ENCODE measurements around the gene SRA1. TPM values are rescaled to one million over a fixed set of nuclear protein-coding genes. Genes with fewer than 3 reads are reported as not detected.

The SRA1 gene
- total and polyA plus RNA-seq, 3 donors from 2014 or later, result 43.1 to 51.3 (median 49.0) TPM

DNA sequence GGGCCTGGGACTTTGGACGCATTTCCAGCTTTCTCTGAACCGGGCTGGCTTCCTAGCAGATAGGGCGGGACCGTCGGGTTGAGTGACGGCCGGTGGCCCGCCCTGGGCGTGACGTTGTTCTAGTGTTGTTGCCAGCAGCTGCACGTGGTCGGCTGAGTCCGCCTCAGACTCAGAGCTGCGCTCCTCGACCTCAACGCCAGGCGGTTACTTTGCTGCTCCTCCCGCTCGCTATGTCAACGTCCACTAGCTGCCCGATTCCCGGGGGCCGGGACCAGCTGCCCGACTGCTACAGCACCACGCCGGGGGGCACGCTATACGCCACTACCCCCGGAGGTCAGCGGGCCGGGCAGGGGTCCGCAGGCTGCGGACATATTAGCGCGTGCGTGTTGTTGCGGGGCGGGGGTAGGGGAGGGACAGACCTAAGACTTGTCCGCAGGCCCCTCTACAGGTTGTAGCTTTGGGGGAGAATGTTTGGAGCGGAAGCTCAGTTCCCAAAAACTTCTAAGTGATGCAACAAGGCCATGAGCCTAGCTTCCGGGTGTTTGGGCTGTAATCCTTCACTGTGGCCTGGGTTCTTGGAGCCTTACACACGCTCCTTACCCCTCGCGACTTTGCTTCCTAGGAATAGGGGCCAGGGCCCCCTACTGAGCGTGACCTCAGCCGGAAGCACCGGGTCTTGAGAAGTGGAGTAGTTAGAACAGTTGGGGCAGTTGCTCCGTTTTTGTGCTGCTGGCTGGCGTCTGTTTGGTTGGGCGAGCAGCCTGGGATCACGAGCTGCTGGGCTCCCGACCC is 9.6 kb downstream of the SRA1 start, which contains the start of gene EIF4EBP3:
TSS of gene EIF4EBP3 (plus strand) at position 155 of the 792 bp plus-strand sequence. CDS start at position 231, 76 bp downstream.
- H3K4me1 ChIP-seq, result peaks cover 34% of the 10 kb centered on the region
- 5 to 14% methylated on average over 20 to 52 of the region's 52 CpGs for WGBS, 2 donors
- H3K4me3 ChIP-seq, result peak within 1 kb of the TSS; percentile 56
- peak; percentile 97 for DNase-seq
- no peaks in the 10 kb centered on the region for H3K27me3 ChIP-seq
- H3K27ac ChIP-seq, result peak within 1 kb of the TSS; percentile 96 to 99
- intact Hi-C loops (cut with DNase I; ENCODE audit: low total_unique reads), result loop anchor here (10.0 kb wide), 1 partner anchor 87 kb away; the partner anchor contains the start of genes CD14 and TMCO6
- no peaks in the 10 kb centered on the region for H3K36me3 ChIP-seq (ENCODE audit: low read depth, missing control alignments)
- H3K9me3 ChIP-seq, result no peaks in the 10 kb centered on the region
- no peak for TF ChIP-seq POLR2A (IDR thresholded peaks at IDR 0.05)
- TF ChIP-seq, protein P1, sequence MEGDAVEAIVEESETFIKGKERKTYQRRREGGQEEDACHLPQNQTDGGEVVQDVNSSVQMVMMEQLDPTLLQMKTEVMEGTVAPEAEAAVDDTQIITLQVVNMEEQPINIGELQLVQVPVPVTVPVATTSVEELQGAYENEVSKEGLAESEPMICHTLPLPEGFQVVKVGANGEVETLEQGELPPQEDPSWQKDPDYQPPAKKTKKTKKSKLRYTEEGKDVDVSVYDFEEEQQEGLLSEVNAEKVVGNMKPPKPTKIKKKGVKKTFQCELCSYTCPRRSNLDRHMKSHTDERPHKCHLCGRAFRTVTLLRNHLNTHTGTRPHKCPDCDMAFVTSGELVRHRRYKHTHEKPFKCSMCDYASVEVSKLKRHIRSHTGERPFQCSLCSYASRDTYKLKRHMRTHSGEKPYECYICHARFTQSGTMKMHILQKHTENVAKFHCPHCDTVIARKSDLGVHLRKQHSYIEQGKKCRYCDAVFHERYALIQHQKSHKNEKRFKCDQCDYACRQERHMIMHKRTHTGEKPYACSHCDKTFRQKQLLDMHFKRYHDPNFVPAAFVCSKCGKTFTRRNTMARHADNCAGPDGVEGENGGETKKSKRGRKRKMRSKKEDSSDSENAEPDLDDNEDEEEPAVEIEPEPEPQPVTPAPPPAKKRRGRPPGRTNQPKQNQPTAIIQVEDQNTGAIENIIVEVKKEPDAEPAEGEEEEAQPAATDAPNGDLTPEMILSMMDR (IDR thresholded peaks at IDR 0.05), result peak; percentile 38 to 80 (median 74)

DNA sequence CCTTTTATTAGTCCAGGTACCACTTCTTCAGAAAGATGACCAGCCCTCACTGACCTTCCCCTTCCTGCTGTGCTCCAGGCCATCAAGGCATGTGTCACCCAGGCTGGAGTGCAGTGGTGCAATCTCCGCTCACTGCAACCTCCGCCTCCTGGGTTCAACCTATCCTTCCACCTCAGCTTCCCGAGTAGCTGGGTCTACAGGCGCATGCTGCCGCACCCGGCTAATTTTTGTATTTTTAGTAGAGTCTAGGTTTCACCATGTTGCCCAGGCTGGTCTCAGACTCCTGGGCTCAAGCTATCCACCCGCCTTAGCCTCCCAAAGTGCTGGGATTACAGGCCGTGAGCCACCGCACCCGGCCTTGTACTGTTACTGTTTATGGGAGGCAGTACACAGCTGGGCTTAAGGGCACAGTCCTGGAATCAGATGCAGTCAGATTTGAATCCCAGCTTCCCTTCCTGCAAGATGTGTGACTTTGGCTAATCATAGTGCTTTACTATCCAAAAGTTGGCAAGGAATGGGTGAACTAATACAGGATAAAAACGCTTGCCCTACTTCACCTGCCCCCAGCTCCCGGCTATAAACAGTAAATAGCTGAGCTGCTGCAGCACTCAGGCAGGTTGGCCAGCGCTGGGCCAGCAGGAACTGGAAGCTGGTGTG is 10.3 kb downstream of the SRA1 start:
- 31 to 33% methylated on average over 10 to 13 of the region's 13 CpGs for WGBS, 2 donors
- no peaks in the 10 kb centered on the region for H3K9me3 ChIP-seq
- peak overlapping the region in 1 of 2 donors; percentile 56 for H3K4me3 ChIP-seq
- no peaks in the 10 kb centered on the region for H3K27me3 ChIP-seq
- intact Hi-C loops (cut with DNase I; ENCODE audit: low total_unique reads), result loop anchor here (10.0 kb wide), 1 partner anchor 88 kb away; the partner anchor contains the start of genes CD14 and TMCO6
- no peaks in the 10 kb centered on the region for H3K36me3 ChIP-seq (ENCODE audit: low read depth, missing control alignments)
- peaks cover 34% of the 10 kb centered on the region for H3K4me1 ChIP-seq
- H3K27ac ChIP-seq, result peak overlapping the region; percentile 96 to 99
- DNase-seq, result no peak
- TF ChIP-seq, protein P1 (IDR thresholded peaks at IDR 0.05), result no peak
- no peak for TF ChIP-seq POLR2A (IDR thresholded peaks at IDR 0.05)

DNA sequence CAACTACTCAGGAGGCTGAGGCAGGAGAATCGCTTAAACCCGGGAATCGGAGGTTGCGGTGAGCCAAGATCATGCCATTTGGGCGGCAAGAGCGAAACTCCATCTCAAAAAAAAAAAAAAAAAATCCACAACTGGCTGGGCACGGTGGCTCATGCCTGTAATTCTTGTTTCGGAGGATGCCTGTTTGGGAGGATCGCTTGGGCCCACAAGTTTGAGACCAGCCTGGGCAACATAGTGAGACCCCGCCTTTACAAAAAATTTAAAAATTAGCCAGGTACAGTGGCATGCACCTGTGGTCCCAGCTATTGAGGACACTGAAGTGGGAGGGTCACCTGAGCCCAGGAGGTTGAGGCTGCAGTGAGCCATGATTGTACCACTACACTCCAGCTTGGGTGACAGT is 11.7 kb downstream of the SRA1 start:
- Histone ChIP-seq H3K27me3 (no peaks in the 10 kb centered on the region), H3K4me1 (peaks cover 34% of the 10 kb centered on the region), H3K4me3 (no peak overlapping the region), H3K36me3 (ENCODE audit: low read depth, missing control alignments) (no peaks in the 10 kb centered on the region), H3K9me3 (no peaks in the 10 kb centered on the region), H3K27ac (no peak overlapping the region)
- intact Hi-C loops (cut with DNase I; ENCODE audit: low total_unique reads), result loop anchor here (10.0 kb wide), 1 partner anchor 89 kb away; the partner anchor contains the start of genes CD14 and TMCO6
- TF ChIP-seq POLR2A (IDR thresholded peaks at IDR 0.05), result no peak
- TF ChIP-seq, protein P1 (IDR thresholded peaks at IDR 0.05), result no peak
- 96% methylated on average over 10 of the region's 10 CpGs for WGBS, 2 donors
- DNase-seq, result no peak

DNA sequence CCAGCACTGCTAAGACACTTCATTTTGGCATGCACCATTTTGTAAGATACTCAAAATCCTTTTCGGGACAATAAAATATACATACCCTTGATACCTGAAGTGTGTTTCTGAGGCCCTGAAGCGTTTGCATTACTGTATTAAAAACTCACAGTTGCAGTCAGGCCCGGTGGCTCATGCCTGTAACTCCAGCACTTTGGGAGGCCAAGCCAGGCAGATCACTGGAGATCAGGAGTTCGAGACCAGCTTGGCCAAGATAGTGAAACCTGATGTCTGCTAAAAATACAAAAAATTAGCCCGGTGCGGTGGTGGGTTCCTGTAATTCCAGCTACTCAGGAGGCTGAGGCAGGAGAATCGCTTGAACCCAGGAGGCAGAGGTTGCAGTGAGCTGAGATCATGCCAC is 12.3 kb downstream of the SRA1 start:
- no peaks in the 10 kb centered on the region for H3K36me3 ChIP-seq (ENCODE audit: low read depth, missing control alignments)
- intact Hi-C loops (cut with DNase I; ENCODE audit: low total_unique reads), result loop anchor here (10.0 kb wide), 1 partner anchor 90 kb away; the partner anchor contains the start of genes CD14 and TMCO6
- peaks cover 34% of the 10 kb centered on the region for H3K4me1 ChIP-seq
- H3K27me3 ChIP-seq, result no peaks in the 10 kb centered on the region
- DNase-seq, result no peak
- WGBS, 2 donors, result 94 to 95% methylated on average over 7 of the region's 7 CpGs
- no peaks in the 10 kb centered on the region for H3K9me3 ChIP-seq
- no peak overlapping the region for H3K4me3 ChIP-seq
- TF ChIP-seq POLR2A (IDR thresholded peaks at IDR 0.05), result no peak
- TF ChIP-seq, protein P1 (IDR thresholded peaks at IDR 0.05), result no peak
- no peak overlapping the region for H3K27ac ChIP-seq

All from testis (tissue), 3 donors.